HUES48 (cell line): ENCODE data around the gene GBX2.
A peak's percentile ranks its signal among the peaks of the same experiment; 100 is the strongest.

Source experiments
- H3K27ac ChIP-seq: one replicate; pipeline ENCODE4 v1.7.0; 2013; ENCODE audit warnings: low read depth, low read length, inconsistent platforms
- H3K27me3 ChIP-seq: 2 replicates; pipeline ENCODE4 v1.6.1; 2013; ENCODE audit warnings: mild to moderate bottlenecking, low read length; ENCODE audit not compliant: control insufficient read depth, insufficient read depth
- H3K36me3 ChIP-seq: 2 replicates; pipeline ENCODE4 v1.6.1; 2013; ENCODE audit warnings: low read length; ENCODE audit not compliant: control insufficient read depth, insufficient read depth
- H3K4me1 ChIP-seq: 2 replicates; pipeline ENCODE4 v1.6.1; 2013; ENCODE audit warnings: mild to moderate bottlenecking, low read length; ENCODE audit not compliant: control insufficient read depth, insufficient read depth
- H3K4me3 ChIP-seq: 2 replicates; pipeline ENCODE4 v1.5.1; 2013; ENCODE audit warnings: mild to moderate bottlenecking, low read depth, low read length
- H3K9ac ChIP-seq: 2 replicates; pipeline ENCODE4 v1.6.1; 2013; ENCODE audit warnings: mild to moderate bottlenecking, low read depth, low read length, moderate library complexity
- H3K9me3 ChIP-seq: 2 replicates; pipeline ENCODE4 v1.6.1; 2013; ENCODE audit warnings: low read length; ENCODE audit not compliant: control insufficient read depth, insufficient read depth

Gene GBX2

DNA sequence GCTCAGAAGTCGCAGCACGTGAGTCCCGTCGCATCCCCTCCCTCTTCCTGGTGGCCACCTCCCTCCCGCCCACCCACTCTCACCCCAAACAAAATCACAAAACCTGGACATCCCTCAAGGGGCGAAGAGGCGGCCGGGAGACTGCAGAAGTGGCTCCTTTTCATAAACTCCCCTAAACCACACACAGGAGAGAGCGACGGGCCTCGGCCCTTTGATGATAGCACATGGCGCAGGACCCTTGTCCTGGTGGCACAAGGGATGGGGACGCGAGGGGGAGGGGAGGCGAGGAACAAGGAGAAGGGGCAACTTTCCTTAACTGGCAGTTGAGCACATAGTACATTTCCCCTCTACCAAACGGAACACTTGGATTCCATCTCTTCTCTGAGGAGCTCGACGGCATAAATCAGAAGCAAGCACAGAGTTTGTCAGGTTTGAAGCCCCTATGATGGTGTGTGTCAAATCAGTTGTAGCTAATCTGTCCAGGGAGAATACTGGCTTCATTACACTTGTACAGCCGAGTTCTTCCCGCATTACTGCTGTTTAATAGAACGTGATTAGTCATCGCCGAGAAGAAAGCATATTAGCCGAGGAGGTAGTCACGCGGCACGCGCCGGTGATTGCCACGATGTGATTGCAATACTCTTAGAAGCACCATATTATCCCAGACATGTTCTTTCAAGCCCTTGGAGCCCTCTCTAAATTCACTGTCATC lies 43.8 kb downstream of the GBX2 start:
- Histone ChIP-seq H3K27ac (no peak overlapping the region), H3K9me3 (no peaks in the 10 kb centered on the region), H3K4me1 (peaks cover 6% of the 10 kb centered on the region; the same call in 1 of the 2 replicates), H3K27me3 (peaks cover 11% of the 10 kb centered on the region), H3K9ac (no peak overlapping the region), H3K36me3 (0 out of 2 replicates have a peak, but pooled peaks cover 6% of the 10 kb centered on the region), H3K4me3 (no peak overlapping the region)

DNA sequence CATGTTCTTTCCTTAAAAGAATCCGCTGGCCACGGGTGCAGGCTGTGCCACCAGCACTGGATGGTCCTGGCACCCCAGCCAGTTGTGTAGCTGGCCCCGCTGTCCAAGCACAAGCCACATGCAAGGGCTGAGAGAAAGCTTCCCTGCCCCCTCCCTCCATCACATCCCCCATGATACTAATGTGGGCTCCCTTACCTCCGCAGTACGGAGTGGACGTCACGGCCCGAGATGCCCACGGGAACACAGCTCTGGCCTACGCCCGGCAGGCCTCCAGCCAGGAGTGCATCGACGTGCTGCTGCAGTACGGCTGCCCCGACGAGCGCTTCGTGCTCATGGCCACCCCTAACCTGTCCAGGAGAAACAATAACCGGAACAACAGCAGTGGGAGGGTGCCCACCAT lies 44.5 kb downstream of the GBX2 start:
- Histone ChIP-seq H3K4me1 (peaks cover 6% of the 10 kb centered on the region; the same call in 1 of the 2 replicates), H3K27ac (no peak overlapping the region), H3K36me3 (0 out of 2 replicates have a peak, but pooled peaks cover 6% of the 10 kb centered on the region), H3K9me3 (no peaks in the 10 kb centered on the region), H3K4me3 (no peak overlapping the region), H3K27me3 (peaks cover 17% of the 10 kb centered on the region), H3K9ac (no peak overlapping the region)

DNA sequence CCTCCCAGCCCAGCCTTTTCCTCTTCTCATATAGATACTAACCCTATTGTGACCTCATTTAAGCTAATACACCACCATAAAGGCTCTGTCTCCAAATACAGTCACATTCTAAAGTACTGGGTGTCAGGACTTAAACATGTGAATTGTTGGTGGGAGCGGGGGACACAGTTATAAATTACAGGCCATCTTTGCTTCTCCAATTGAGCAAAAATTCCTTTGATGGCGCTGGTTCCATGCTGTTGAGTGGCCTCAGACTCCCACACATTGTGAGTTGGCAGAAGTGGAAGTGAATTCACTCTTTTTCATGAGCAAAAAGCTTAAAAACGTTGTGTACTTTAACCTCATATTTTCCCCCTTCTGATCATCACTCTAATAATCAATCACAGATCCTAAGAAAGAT lies 46.0 kb downstream of the GBX2 start:
- no peaks in the 10 kb centered on the region for H3K9me3 ChIP-seq
- H3K27ac ChIP-seq = no peak overlapping the region
- peaks cover 27% of the 10 kb centered on the region for H3K27me3 ChIP-seq
- H3K4me3 ChIP-seq = no peak overlapping the region
- 0 out of 2 replicates have a peak, but pooled peaks cover 6% of the 10 kb centered on the region for H3K36me3 ChIP-seq
- peaks cover 14% of the 10 kb centered on the region for H3K4me1 ChIP-seq
- no peak overlapping the region for H3K9ac ChIP-seq

DNA sequence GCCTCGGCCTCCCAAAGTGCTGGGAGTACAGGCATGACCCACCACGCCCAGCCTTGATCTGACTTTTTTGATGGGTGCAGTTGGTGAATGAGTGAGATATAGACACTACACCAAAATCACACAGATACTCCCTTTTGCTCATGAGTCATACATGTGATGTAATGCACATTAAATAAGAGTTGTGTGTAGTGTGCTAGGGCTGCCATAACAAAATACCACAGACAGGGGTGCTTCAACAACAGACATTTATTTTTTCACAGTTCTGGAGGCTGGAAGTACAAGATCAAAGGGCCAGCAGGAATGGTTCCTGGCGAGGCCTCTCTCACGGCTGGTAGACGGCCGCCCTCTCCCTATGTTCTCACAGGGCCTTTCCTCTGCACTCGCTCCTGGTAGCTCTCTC lies 46.6 kb downstream of the GBX2 start:
- no peak overlapping the region for H3K9ac ChIP-seq
- no peak overlapping the region for H3K27ac ChIP-seq
- 0 out of 2 replicates have a peak, but pooled peaks cover 6% of the 10 kb centered on the region for H3K36me3 ChIP-seq
- H3K4me3 ChIP-seq = no peak overlapping the region
- H3K9me3 ChIP-seq = no peaks in the 10 kb centered on the region
- H3K27me3 ChIP-seq = peaks cover 33% of the 10 kb centered on the region
- H3K4me1 ChIP-seq = peaks cover 12% of the 10 kb centered on the region

DNA sequence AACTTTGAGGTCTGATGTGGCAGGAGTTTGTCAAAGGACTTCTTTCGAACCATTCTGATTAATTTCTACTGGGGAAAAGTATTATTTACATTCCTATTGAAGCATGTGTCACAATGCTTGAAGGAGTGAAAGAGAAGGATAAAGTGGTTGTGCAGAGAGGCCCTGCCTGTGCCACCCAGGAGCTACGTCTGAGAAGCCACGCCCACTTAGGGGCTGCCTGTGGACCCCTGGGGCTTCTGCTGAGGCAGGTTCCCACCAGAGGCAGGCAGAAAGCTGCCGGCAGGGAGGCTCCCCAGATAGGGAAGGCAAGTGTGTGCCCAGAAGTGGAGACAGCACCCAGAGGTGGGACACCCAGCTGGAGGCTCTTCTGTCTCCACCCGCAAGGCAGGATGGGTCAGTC lies 47.4 kb downstream of the GBX2 start:
- Histone ChIP-seq H3K9ac (no peak overlapping the region), H3K27me3 (peaks cover 34% of the 10 kb centered on the region), H3K9me3 (no peaks in the 10 kb centered on the region), H3K4me1 (peaks cover 12% of the 10 kb centered on the region), H3K36me3 (0 out of 2 replicates have a peak, but pooled peaks cover 6% of the 10 kb centered on the region), H3K27ac (no peak overlapping the region), H3K4me3 (no peak overlapping the region)

DNA sequence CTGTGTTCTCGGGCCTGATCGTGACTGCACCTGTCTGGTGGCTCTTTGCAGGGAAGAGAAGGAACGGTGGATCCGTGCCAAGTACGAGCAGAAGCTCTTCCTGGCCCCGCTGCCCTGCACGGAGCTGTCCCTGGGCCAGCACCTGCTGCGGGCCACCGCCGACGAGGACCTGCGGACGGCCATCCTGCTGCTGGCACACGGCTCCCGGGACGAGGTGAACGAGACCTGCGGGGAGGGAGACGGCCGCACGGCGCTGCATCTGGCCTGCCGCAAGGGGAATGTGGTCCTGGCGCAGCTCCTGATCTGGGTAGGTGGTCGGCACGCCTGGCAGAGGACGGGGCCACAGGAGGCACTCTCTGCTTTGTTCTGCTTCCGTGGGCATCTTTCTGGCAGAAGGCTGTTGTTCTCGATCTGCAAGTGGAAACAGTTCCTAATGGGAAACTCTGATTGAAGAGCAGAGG lies 48.0 kb downstream of the GBX2 start:
- Histone ChIP-seq H3K4me3 (no peak overlapping the region), H3K27me3 (peaks cover 36% of the 10 kb centered on the region), H3K4me1 (peaks cover 16% of the 10 kb centered on the region), H3K27ac (no peak overlapping the region), H3K9ac (no peak overlapping the region), H3K9me3 (no peaks in the 10 kb centered on the region), H3K36me3 (peaks cover 6% of the 10 kb centered on the region; the same call in 1 of the 2 replicates)

DNA sequence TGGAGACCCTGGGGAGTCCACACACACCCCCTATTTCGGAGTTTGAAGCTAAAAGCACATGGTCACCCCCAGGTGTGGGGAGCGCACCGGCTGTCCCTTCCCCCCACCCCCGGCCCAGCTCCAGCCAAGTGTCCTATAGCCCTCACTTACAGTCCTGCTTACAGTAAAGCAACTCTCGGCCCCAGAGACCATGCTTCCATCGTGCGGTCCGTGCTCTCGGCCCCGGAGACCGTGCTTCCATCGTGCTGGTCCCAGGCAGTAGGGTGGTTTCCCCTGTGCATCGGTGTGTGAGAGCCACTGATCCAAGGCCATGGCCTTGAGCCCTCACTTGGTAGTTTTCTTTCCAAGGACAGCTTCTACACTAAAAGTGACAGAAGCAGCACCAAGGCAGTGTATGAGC lies 48.7 kb downstream of the GBX2 start:
- Histone ChIP-seq H3K27me3 (peaks cover 41% of the 10 kb centered on the region), H3K36me3 (peaks cover 3% of the 10 kb centered on the region; the same call in 1 of the 2 replicates), H3K9me3 (no peaks in the 10 kb centered on the region), H3K9ac (no peak overlapping the region), H3K4me3 (no peak overlapping the region), H3K4me1 (peaks cover 18% of the 10 kb centered on the region), H3K27ac (no peak overlapping the region)

DNA sequence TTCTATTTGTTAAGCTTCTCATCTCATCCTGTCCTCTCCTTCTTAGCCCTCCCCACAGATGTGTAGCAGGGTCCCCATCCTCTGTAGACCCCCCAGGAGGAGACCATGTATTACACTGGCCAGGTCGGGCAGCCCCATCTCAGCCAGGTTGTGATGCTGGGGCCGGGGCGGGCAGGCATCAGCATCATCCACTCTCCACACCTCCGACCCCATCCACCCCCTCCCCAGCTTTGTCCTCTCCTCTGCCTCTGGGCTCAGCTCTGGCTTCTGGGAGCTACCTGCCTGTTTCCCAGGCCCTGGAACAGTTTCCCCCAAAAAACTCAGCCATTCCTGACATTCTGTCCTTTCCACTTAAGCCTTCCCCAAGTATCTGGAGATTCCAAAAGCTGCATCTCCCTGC lies 49.2 kb downstream of the GBX2 start:
- H3K36me3 ChIP-seq = no peaks in the 10 kb centered on the region; the same call in 1 of the 2 replicates
- no peak overlapping the region for H3K9ac ChIP-seq
- H3K4me3 ChIP-seq = no peak overlapping the region
- H3K4me1 ChIP-seq = peaks cover 18% of the 10 kb centered on the region
- no peaks in the 10 kb centered on the region for H3K9me3 ChIP-seq
- H3K27me3 ChIP-seq = peaks cover 41% of the 10 kb centered on the region
- no peak overlapping the region for H3K27ac ChIP-seq

DNA sequence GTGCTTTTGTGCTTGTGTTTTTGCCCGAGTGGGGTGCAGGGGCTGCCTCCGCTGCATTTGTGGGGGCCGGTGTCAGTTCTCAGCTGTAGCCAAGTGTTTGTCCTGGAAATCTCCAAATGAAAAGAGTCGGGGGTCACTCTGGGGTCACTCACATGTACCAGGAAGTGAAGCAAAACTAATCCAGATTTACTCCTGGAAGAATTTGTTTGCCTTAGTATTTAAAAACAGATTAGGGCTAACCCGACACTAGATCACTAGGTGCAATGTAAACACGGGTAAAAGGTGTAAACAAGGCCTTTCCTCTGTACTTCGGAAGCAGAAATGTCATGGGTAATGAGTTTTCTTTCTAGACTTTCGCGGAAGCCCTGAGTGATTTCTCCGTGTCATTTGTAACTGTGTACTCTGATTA lies 50.3 kb downstream of the GBX2 start:
- Histone ChIP-seq H3K9me3 (no peaks in the 10 kb centered on the region), H3K9ac (no peak overlapping the region), H3K27me3 (peaks cover 41% of the 10 kb centered on the region), H3K27ac (no peak overlapping the region), H3K4me3 (peak overlapping the region; percentile 37; the same call in 1 of the 2 replicates), H3K4me1 (peaks cover 18% of the 10 kb centered on the region), H3K36me3 (no peaks in the 10 kb centered on the region; the same call in 1 of the 2 replicates)

DNA sequence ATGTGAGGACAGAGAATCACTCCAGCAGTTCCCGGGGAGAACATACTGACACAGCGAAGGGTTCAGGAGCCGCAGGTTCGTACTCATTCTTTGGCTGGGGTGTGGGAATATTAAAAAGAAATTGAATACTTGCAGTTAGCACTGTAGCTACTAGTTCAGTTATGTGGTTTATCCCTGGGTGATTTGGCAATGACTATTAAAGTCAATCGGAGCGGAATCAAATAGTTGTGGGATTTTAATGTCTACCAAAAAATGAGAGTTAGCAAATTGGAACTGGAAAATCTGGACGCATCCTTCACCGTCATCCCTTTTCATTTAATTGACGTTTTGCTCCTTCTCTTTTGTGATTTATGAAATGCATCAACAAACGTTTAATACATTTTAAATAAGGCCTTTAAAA lies 50.8 kb downstream of the GBX2 start:
- H3K4me3 ChIP-seq = no peak overlapping the region
- H3K9ac ChIP-seq = no peak overlapping the region
- H3K27ac ChIP-seq = no peak overlapping the region
- H3K27me3 ChIP-seq = peaks cover 41% of the 10 kb centered on the region
- H3K9me3 ChIP-seq = no peaks in the 10 kb centered on the region
- peaks cover 18% of the 10 kb centered on the region for H3K4me1 ChIP-seq
- H3K36me3 ChIP-seq = no peaks in the 10 kb centered on the region; the same call in 1 of the 2 replicates
